Uterus (tissue), 4 donors: ENCODE results near the gene TET2. TPM values are rescaled to one million over a fixed set of nuclear protein-coding genes. Genes with fewer than 3 reads are reported as not detected.
A peak's percentile ranks its signal among the peaks of the same experiment; 100 is the strongest.

Experiments
- DNase-seq, 2 donors: peaks; one replicate each; pipeline ENCODE4 v3.0.0-alpha.2; 2019 to 2020
- H3K27ac ChIP-seq, 2 donors: fragments of 200-600 bp; sonication (generic); 1 replicate in 1 of 2; 2 replicates in 1 of 2; pipeline ENCODE4 v1.5.1; 2016 to 2018
- H3K27me3 ChIP-seq, 2 donors: fragments of 200-600 bp; sonication (generic); one replicate each; pipeline ENCODE4 v1.5.1; 2018 to 2019; ENCODE audit warnings: control low read depth in 1 of 2
- H3K36me3 ChIP-seq, 2 donors: fragments of 200-600 bp; sonication (generic); one replicate each; pipeline ENCODE4 v1.5.1; 2019; ENCODE audit warnings: control low read depth in 1 of 2
- H3K4me1 ChIP-seq, 2 donors: fragments of 200-600 bp; sonication (generic); one replicate each; pipeline ENCODE4 v1.5.1; 2018 to 2019; ENCODE audit warnings: control low read depth in 1 of 2
- H3K4me3 ChIP-seq, 2 donors: fragments of 200-600 bp; sonication (generic); 1 replicate in 1 of 2; 2 replicates in 1 of 2; pipeline ENCODE4 v1.5.1; 2018 to 2019; ENCODE audit warnings: mild to moderate bottlenecking in 1 of 2
- H3K9me3 ChIP-seq, 2 donors: fragments of 200-600 bp; sonication (generic); one replicate each; pipeline ENCODE4 v1.5.1; 2019; ENCODE audit warnings: control low read depth in 1 of 2
- CTCF ChIP-seq, 4 experiments: fragments of 200-600 bp in 2 of 4; fragments of 450-650 bp in 2 of 4; sonication (generic) in 2 of 4; IDR thresholded peaks; one replicate each; pipeline ENCODE4 v1.5.1; 2016 to 2019; ENCODE audit warnings: antibody characterized with exemption in 4 of 4, mild to moderate bottlenecking in 2 of 4, moderate library complexity in 1 of 4
- POLR2A ChIP-seq, 2 donors: fragments of 450-650 bp; IDR thresholded peaks; one replicate each; pipeline ENCODE4 v1.6.1; 2016; ENCODE audit warnings: antibody characterized with exemption in 2 of 2, mild to moderate bottlenecking in 1 of 2, moderate library complexity in 1 of 2
- intact Hi-C: fragments of 100-400 bp; cut with DNase I; formaldehyde crosslinking; loops from one replicate; pipeline ENCODE4 v1.15.1; 2023; ENCODE audit warnings: low total_unique reads
- total RNA-seq, 4 donors: library from RNA; depleted of rRNA in 3 of 4; stranded (reverse); fragments of >200 nt in 3 of 4; gene quantifications; one replicate each; pipeline versions ENCODE4 v1.1.0 to v1.2.4, GENCODE V29; 2014 to 2023
- donor health status: DM: yes; HTN: yes; CAD: no.

The TET2 gene
- total RNA-seq, 4 donors from 2014 or later: 17.9 to 93.5 (median 35.9) TPM

- intact Hi-C loops: no loop called here
These were observed 90.2 kb downstream of the TET2 start for GRCh38 chr4:105236916-105237311.

GRCh38 chr4:105240037-105240436, 93.4 kb downstream of the TET2 start:
- Histone ChIP-seq H3K9me3 (no peaks in the 10 kb centered on the region), H3K36me3 (no peaks in the 10 kb centered on the region), H3K4me3 (no peak overlapping the region), H3K27me3 (no peaks in the 10 kb centered on the region), H3K4me1 (no peaks in the 10 kb centered on the region), H3K27ac (no peak overlapping the region)
- intact Hi-C loops: no loop called here
- TF ChIP-seq POLR2A (IDR thresholded peaks at IDR 0.05) (no peak), CTCF (IDR thresholded peaks at IDR 0.05) (no peak)
- no peak for DNase-seq

More at GRCh38 chr4:105236916-105237311, 90.2 kb downstream of the TET2 start:
- DNase-seq: no peak
- no peaks in the 10 kb centered on the region for H3K9me3 ChIP-seq
- no peaks in the 10 kb centered on the region for H3K36me3 ChIP-seq
- TF ChIP-seq POLR2A (IDR thresholded peaks at IDR 0.05): no peak
- TF ChIP-seq CTCF (IDR thresholded peaks at IDR 0.05): no peak
- no peaks in the 10 kb centered on the region for H3K4me1 ChIP-seq
- no peak overlapping the region for H3K4me3 ChIP-seq
- H3K27ac ChIP-seq: no peak overlapping the region
- H3K27me3 ChIP-seq: no peaks in the 10 kb centered on the region

- intact Hi-C loops: no loop called here
- Histone ChIP-seq H3K4me1 (no peaks in the 10 kb centered on the region), H3K9me3 (no peaks in the 10 kb centered on the region), H3K36me3 (no peaks in the 10 kb centered on the region), H3K27ac (no peak overlapping the region), H3K27me3 (no peaks in the 10 kb centered on the region), H3K4me3 (no peak overlapping the region)
- TF ChIP-seq POLR2A (IDR thresholded peaks at IDR 0.05): no peak
- TF ChIP-seq CTCF (IDR thresholded peaks at IDR 0.05): no peak
- DNase-seq: peak in 1 of 2 donors; percentile 16
These were observed 94.8 kb downstream of the TET2 start for GRCh38 chr4:105241451-105241850.

GRCh38 chr4:105243446-105243845, 96.8 kb downstream of the TET2 start:
- TF ChIP-seq CTCF (IDR thresholded peaks at IDR 0.05): no peak
- TF ChIP-seq POLR2A (IDR thresholded peaks at IDR 0.05): no peak
- Histone ChIP-seq H3K27me3 (no peaks in the 10 kb centered on the region), H3K36me3 (no peaks in the 10 kb centered on the region), H3K4me1 (no peaks in the 10 kb centered on the region), H3K4me3 (no peak overlapping the region), H3K9me3 (no peaks in the 10 kb centered on the region), H3K27ac (no peak overlapping the region)
- intact Hi-C loops: no loop called here
- no peak for DNase-seq

GRCh38 chr4:105246712-105247111, 100.0 kb downstream of the TET2 start:
- no peaks in the 10 kb centered on the region for H3K9me3 ChIP-seq
- no peaks in the 10 kb centered on the region for H3K27me3 ChIP-seq
- DNase-seq: peak; percentile 14 to 27
- intact Hi-C loops: no loop called here
- H3K4me3 ChIP-seq: no peak overlapping the region
- no peak overlapping the region for H3K27ac ChIP-seq
- H3K36me3 ChIP-seq: no peaks in the 10 kb centered on the region
- H3K4me1 ChIP-seq: no peaks in the 10 kb centered on the region
- no peak for TF ChIP-seq POLR2A (IDR thresholded peaks at IDR 0.05)
- TF ChIP-seq CTCF (IDR thresholded peaks at IDR 0.05): no peak
